ENCODE results near the gene KIF2A. TPM values are rescaled to one million over a fixed set of nuclear protein-coding genes. Genes with fewer than 3 reads are reported as not detected.

Gene KIF2A
- total RNA-seq, 2 experiments from 2014 or later = 50.3 to 90.7 TPM

DNA sequence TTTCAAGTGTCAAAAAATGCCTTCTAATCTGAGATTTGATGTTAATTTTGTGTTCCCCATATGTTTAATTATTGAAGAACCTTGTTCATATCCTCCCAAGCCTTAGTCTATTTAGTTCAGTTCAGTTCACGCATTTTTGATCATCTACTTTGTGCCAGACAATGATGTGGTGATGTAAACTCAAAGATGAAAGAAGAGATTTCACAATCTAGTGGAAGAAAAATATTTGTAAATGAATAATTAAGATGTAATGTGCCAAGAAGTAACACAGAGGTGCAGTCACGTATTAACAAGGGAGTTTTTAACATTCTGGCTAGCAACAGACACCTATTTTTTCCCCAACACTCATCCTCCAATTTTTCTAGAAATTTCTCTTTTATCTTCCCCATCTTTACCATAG, 22.1 kb upstream of the KIF2A start:
- Histone ChIP-seq H3K9me3 (ENCODE audit: low read length) (no peaks in the 10 kb centered on the region), H4K20me1 (ENCODE audit: insufficient read depth, low read length) (no peaks in the 10 kb centered on the region), H3K36me3 (ENCODE audit: insufficient read depth, low read length) (no peaks in the 10 kb centered on the region), H3K4me3 (ENCODE audit: low read depth, low read length, poor library complexity, severe bottlenecking) (no peak overlapping the region), H3K9me2 (ENCODE audit: insufficient read depth, low read length) (no peaks in the 10 kb centered on the region), H3K4me1 (ENCODE audit: insufficient read depth, low read length, poor library complexity, severe bottlenecking) (no peaks in the 10 kb centered on the region), H3K27ac (ENCODE audit: low read depth, low read length, poor library complexity, severe bottlenecking) (no peak overlapping the region), H3K79me2 (ENCODE audit: insufficient read depth, low read depth, low read length) (no peaks in the 10 kb centered on the region), H3K4me2 (ENCODE audit: low read length) (no peak overlapping the region), H2AFZ (ENCODE audit: low read length) (no peak overlapping the region)
- CTCF ChIA-PET (ENCODE audit: unreplicated experiment) = no interaction called here
- no TSS peak for BruUV-seq (replicated peaks)
- no peak for TF ChIP-seq EZH2phosphoT487 (IDR thresholded peaks at IDR 0.05; ENCODE audit: borderline replicate concordance, low read depth, low read length)
- TF ChIP-seq, protein P1, sequence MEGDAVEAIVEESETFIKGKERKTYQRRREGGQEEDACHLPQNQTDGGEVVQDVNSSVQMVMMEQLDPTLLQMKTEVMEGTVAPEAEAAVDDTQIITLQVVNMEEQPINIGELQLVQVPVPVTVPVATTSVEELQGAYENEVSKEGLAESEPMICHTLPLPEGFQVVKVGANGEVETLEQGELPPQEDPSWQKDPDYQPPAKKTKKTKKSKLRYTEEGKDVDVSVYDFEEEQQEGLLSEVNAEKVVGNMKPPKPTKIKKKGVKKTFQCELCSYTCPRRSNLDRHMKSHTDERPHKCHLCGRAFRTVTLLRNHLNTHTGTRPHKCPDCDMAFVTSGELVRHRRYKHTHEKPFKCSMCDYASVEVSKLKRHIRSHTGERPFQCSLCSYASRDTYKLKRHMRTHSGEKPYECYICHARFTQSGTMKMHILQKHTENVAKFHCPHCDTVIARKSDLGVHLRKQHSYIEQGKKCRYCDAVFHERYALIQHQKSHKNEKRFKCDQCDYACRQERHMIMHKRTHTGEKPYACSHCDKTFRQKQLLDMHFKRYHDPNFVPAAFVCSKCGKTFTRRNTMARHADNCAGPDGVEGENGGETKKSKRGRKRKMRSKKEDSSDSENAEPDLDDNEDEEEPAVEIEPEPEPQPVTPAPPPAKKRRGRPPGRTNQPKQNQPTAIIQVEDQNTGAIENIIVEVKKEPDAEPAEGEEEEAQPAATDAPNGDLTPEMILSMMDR (conservative IDR thresholded peaks at IDR 0.05; ENCODE audit: low read length) = no peak
- POLR2A ChIA-PET = no interaction called here
- no peak for DNase-seq (ENCODE audit: low spot score)
- intact Hi-C loops (cut with micrococcal nuclease; ENCODE audit: unreplicated experiment) = no loop called here

DNA sequence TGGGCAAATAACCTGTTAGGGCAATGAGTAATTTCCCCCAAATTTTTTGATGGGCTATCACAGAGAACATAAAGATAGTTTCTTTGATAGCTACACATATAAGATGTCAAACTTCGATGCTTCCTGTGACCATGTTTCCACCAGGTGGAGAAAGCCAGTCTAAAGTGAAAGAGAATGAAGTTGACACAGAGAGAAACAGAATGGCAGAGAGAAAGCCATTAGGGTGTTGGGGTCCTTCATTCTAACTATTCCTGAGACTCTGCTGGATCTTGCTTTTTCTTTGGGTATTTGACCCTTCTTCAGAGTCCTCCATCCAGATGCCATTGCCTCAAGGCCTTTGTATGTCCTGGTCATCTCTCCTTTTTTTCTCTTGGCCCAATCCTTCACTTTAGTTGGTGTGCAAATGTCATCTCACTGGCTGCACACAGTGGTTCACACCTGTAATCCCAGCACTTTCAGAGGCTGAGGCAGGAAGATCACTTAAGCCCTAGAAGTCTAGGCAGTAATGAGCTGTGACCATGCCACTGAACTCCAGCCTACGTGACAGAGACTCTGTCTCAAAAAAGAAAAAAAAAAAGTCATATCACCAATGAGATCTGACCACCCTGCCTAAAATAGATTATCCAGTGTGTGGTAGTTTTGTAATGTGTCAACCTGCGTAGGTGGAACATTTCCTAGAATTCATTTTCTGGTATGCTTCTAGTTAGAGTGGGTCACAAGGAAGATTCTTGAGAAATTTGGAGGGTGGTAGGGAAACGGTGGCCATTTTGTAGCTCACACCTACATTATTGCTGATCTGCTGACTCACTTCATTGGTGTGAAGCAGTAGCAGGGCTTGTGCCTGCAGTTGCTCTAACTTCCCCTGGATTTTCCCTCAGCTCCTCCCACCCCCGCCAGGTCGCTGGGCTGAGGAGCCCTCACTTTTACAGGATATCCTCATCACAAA, 20.8 kb upstream of the KIF2A start:
- CTCF ChIA-PET (ENCODE audit: unreplicated experiment) = no interaction called here
- H3K79me2 ChIP-seq (ENCODE audit: insufficient read depth, low read depth, low read length) = no peaks in the 10 kb centered on the region
- no peak overlapping the region for H2AFZ ChIP-seq (ENCODE audit: low read length)
- H3K27ac ChIP-seq (ENCODE audit: low read depth, low read length, poor library complexity, severe bottlenecking) = no peak overlapping the region
- H3K9me2 ChIP-seq (ENCODE audit: insufficient read depth, low read length) = no peaks in the 10 kb centered on the region
- no peak for DNase-seq (ENCODE audit: low spot score)
- H3K9me3 ChIP-seq (ENCODE audit: low read length) = no peaks in the 10 kb centered on the region
- H3K36me3 ChIP-seq (ENCODE audit: insufficient read depth, low read length) = no peaks in the 10 kb centered on the region
- TF ChIP-seq, protein P1 (conservative IDR thresholded peaks at IDR 0.05; ENCODE audit: low read length) = no peak
- TF ChIP-seq EZH2phosphoT487 (IDR thresholded peaks at IDR 0.05; ENCODE audit: borderline replicate concordance, low read depth, low read length) = no peak
- H4K20me1 ChIP-seq (ENCODE audit: insufficient read depth, low read length) = no peaks in the 10 kb centered on the region
- no peak overlapping the region for H3K4me3 ChIP-seq (ENCODE audit: low read depth, low read length, poor library complexity, severe bottlenecking)
- POLR2A ChIA-PET = no interaction called here
- BruUV-seq (replicated peaks) = no TSS peak
- no peaks in the 10 kb centered on the region for H3K4me1 ChIP-seq (ENCODE audit: insufficient read depth, low read length, poor library complexity, severe bottlenecking)
- intact Hi-C loops (cut with micrococcal nuclease; ENCODE audit: unreplicated experiment) = no loop called here
- H3K4me2 ChIP-seq (ENCODE audit: low read length) = no peak overlapping the region

DNA sequence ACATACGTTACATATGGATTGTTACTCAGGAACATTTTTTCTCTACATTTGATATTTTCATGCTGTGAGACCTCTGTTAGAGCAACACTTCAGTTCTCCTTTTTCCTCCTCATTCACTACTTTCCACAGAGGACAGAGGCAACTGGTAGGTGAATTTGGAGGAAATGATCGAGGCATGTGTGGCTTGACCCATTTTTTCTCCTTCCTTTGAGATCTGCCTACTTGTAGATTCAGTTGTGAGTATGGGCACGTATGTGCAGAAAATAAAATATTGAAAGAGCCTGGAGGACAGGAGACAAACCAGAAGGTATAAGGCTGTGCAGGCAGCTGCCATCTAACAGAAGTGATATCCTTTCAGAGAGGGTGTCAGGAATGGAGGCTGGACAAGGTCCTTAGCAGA, 19.2 kb upstream of the KIF2A start:
- DNase-seq (ENCODE audit: low spot score) = no peak
- no peak overlapping the region for H3K4me2 ChIP-seq (ENCODE audit: low read length)
- no peaks in the 10 kb centered on the region for H3K9me3 ChIP-seq (ENCODE audit: low read length)
- H3K79me2 ChIP-seq (ENCODE audit: insufficient read depth, low read depth, low read length) = no peaks in the 10 kb centered on the region
- no peaks in the 10 kb centered on the region for H3K4me1 ChIP-seq (ENCODE audit: insufficient read depth, low read length, poor library complexity, severe bottlenecking)
- TF ChIP-seq EZH2phosphoT487 (IDR thresholded peaks at IDR 0.05; ENCODE audit: borderline replicate concordance, low read depth, low read length) = no peak
- TF ChIP-seq, protein P1 (conservative IDR thresholded peaks at IDR 0.05; ENCODE audit: low read length) = no peak
- no peaks in the 10 kb centered on the region for H3K36me3 ChIP-seq (ENCODE audit: insufficient read depth, low read length)
- no peaks in the 10 kb centered on the region for H4K20me1 ChIP-seq (ENCODE audit: insufficient read depth, low read length)
- no TSS peak for BruUV-seq (replicated peaks)
- intact Hi-C loops (cut with micrococcal nuclease; ENCODE audit: unreplicated experiment) = no loop called here
- ChIA-PET CTCF (ENCODE audit: unreplicated experiment) (no interaction called here), POLR2A (no interaction called here)
- no peak overlapping the region for H3K27ac ChIP-seq (ENCODE audit: low read depth, low read length, poor library complexity, severe bottlenecking)
- H2AFZ ChIP-seq (ENCODE audit: low read length) = no peak overlapping the region
- H3K4me3 ChIP-seq (ENCODE audit: low read depth, low read length, poor library complexity, severe bottlenecking) = no peak overlapping the region
- no peaks in the 10 kb centered on the region for H3K9me2 ChIP-seq (ENCODE audit: insufficient read depth, low read length)

All from OCI-LY7 (cell line).